HG02588 (cell line): ENCODE data around the gene INSYN2B.
A peak's percentile ranks its signal among the peaks of the same experiment; 100 is the strongest.

Experiments
- ATAC-seq: cut with Tn5 transposase; IDR thresholded peaks from one replicate; pipeline ENCODE4 v1.9.1; 2021; ENCODE audit warnings: mild to moderate bottlenecking, moderate library complexity; ENCODE audit not compliant: unreplicated experiment

The INSYN2B gene

GRCh38 chr5:169980418-169981053 is at the start of gene INSYN2B:
Gene INSYN2B (minus strand): TSS chr5:169980495. CDS start chr5:169883898, 96,597 bp downstream.
- ATAC-seq: peak; percentile 48

- ATAC-seq: no peak
These were observed 47.8 kb upstream of the INSYN2B start for GRCh38 chr5:170028124-170028523.

- ATAC-seq: no peak
These were observed 45.6 kb upstream of the INSYN2B start for GRCh38 chr5:170025853-170026252.

GRCh38 chr5:170021506-170021905 is 41.2 kb upstream of the INSYN2B start:
- no peak for ATAC-seq

DNA sequence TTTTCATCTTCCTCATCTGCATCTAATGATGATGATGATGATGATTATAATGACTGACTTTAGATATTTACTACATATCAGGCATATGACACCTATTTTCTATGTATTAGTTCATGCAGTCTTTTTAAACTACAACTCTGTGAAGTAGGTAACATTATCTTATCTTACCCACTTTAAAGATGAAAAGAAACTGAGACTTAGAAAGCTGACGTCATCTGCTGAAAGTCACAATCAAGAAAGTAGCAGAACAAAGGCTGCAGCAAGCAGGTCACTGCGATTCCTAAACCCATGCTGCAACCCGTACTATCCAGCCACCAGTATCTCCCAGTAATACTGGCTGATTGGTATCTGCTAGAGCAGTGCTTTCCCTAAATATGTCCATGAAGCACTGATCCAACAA is 40.1 kb upstream of the INSYN2B start:
- no peak for ATAC-seq

DNA sequence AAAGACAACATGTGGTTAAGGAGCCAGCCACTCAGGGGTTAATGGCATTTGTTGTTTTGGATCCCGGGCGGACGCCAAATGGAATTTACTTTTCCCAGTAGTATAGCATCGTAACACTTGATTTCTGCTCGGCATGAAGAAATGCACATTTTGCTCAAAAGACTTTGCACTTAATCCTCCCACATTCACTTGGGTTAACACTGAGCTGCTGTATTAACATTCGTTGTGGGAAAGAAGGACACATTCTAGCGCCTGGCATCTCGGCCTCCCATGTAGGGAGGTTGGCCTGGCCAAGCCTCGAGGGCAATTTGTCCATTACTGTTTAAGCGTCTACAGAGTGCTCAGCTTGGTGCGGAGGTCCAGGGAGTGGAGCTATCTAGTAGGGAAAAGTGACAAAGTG is 32.3 kb upstream of the INSYN2B start:
- ATAC-seq: no peak

DNA sequence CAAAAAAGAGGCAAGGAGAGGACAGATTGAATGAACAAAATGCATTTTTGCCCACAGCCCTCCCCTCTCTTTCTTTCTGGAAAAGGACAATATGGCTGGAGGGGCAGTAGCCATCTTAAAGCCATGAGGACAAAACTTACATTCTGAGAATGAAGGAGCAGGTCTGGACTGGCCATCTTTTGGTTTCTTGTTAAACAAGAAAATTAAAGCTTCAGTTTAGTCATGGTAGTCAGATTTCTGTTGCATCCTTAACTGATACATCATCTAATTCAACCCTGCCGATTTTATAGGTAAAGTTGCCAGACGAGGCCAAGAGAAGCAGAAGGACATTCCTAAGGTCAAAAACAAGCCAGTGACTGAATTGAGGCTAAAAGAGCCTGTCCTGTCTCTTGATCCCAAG is 31.5 kb upstream of the INSYN2B start:
- ATAC-seq: no peak

DNA sequence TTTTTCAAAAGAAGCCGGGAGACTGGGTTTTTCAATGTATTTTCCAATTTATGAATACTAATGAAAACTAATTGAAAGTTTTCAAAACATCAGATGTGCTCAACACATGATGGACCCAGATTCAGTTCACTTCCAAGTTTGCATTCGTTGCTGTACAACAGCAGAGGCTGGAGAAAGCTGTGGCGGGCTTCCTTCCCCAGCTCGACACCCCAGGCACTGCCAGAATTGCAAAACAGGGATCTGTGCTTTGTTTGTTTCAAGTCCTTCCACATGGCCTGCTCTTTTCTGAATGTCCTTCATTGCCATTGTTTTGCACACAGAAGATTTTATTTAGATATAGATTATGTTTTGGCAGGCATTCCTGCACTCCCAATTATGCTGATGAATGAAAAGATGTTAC is 30.3 kb upstream of the INSYN2B start:
- no peak for ATAC-seq

GRCh38 chr5:170008376-170008775 is 28.1 kb upstream of the INSYN2B start:
- ATAC-seq: no peak

DNA sequence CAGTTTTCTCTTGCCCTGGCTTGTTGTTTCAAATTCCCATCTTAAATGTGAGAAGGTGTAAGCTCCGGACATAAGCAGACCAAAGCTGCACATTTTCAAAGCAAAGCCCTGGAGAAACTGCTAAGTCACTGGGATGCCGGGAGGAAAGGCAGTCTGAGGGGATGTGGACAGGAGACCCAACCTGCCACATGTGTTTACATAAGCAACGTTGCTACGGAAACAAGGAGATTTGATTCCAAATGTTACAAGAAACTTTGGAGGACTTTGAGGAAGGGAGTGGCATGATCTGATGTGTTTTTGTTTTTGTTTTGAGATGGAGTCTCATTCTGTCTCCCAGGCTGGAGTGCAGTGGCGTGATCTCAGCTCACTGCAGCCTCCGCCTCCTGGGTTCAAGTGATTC is 25.7 kb upstream of the INSYN2B start:
- no peak for ATAC-seq

DNA sequence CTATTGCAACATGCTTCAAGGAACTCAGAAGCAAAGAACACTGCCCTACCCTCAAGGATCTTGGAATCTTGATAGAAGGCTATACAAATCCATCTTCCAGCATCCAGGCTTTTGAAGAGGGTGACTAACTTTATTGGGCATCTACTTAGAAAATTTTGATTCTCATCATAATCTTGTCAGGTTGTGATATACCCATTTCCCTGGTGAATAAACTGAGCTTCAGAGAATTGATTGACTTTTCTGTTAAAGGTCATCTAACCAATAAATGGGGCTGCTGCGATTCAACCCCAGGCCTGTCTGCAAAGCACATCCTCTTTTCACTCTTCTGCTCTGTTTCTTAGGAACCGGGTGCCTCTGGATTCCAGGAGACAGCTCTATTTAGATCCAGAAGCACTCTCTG is 19.9 kb upstream of the INSYN2B start:
- ATAC-seq: no peak

DNA sequence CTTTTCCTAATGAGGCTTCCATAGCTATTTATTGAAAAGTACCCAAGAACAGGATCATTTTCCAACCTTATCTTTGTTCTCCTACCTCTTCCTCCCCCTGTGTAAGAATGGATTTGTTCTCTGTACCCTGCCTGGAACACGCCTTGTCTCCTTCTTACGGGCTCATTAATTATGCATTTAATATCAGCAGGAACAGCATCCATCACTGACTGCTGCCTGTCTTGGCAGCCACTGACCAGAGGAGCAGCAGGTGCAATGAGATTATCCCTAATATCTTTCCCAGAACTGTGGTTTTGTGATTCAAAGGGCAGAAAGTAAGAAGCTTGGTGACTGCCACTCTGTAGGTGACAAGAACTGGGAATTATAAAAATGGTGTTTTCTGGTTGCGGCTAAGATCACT is 19.3 kb upstream of the INSYN2B start:
- no peak for ATAC-seq

DNA sequence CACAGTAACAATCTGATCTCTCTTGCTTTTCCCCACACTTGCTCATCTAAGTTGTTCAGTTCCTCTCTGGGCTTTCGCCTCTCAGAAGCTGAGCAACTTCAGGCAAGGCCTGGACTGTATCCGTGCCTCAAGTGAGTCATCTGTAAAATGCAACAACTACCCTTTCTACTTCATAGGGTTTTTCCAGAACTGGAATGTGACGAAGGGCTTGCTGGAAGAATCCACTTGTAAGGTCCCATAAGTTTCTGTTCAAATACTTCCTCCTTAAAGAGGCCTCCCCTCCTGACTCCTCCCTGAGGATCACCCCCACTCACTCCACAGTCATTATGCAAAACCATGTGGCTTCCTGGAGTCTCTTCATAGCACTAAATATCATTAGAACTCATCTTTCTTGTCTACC is 17.5 kb upstream of the INSYN2B start:
- ATAC-seq: peak; percentile 83

GRCh38 chr5:169993485-169993790 is 13.1 kb upstream of the INSYN2B start:
- no peak for ATAC-seq

- no peak for ATAC-seq
These were observed 12.6 kb upstream of the INSYN2B start for GRCh38 chr5:169992789-169993484.

DNA sequence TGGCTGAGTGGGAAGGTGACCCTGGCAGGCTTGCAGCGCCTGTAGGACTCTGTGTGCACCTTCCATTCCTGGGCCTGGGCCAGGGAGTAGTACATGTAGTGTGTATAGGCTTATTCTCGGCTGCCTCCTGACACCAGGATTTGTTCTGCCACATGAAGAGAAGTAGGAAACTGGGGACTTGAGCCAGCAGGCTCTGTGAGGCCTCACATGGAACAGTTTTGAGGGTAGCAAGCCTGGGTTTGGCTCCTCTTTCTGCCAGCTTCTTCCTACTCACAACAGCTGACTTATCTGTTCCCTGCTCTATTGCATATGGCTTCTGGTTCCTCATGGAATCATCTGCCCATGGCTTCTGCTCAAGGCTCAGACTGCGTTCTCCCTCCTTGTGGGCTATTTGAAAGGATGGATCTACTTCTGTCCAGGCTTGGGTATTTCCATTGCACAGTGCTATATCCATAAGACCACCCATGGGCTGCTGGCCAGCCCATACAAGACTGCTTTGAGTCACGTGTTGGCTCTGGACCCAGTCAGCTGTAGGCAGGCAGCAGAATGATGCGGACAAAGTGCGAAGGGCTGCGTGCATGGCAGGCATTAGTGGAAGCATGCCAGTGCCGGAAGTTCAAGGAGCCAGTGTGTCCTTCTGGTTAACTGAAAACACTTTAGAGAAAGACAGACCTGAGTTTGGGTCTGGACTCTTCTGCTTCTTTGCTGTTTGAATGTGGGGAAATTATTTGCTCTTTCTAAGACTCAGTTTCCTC is 11.0 kb upstream of the INSYN2B start:
- ATAC-seq: no peak

- no peak for ATAC-seq
These were observed 9.1 kb upstream of the INSYN2B start for GRCh38 chr5:169989365-169989764.

DNA sequence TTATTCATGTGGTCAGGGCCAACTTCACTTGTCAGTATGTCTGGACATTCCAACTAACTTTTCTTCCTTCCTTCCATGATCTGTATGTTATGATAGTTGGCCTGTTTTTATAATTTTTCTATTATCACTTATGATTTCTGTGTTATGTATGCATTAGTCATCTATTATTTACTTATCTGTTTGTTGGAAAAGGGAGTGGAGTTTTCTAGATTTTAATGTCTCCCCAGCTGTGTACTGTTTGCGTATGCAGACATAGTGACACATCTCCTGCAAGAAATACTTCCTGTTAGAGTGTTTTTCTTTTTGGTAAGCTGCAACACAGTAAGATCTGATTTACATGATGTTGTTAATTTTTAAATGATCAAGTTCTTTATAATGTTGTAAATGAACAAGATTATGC is 8.7 kb upstream of the INSYN2B start:
- no peak for ATAC-seq

DNA sequence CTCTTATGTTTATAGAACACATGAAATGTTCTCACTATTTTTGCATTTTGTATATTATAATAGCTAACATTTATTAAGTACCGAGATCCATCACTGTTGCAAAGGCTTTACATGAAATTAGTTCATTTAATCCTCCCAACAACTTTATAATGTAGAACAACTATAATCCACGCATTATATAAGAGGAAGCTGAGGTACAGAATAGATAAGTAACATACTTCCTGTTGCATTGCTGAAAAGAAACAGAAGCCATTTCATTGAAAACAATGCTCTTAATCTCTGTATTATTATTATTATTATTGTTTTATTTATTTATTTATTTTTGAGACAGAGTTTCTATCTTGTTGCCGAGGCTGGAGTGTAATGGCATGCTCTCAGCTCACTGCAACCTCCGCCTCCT is 7.9 kb upstream of the INSYN2B start:
- no peak for ATAC-seq

GRCh38 chr5:169979871-169980270 is 424 bp downstream of the INSYN2B start:
- no peak for ATAC-seq

DNA sequence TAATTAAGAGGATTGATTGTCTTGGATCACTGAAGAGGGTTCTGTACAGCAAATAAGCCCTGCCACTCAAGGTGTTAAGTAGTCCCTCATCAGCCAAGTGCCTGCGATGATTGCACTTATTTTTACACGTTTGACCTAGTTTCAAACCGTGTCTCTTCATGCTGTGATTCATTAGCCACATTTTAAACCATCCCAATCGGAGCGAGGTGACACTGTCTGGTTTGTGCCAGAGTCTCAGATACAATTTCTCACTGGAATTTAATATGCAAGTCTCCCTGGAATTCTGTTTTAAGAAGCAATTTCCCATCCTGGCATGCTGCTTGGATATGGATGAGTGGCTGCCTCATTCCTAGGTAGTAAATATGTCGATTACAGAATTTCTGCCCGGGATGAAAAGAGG is 1.6 kb downstream of the INSYN2B start:
- no peak for ATAC-seq

- ATAC-seq: no peak
These were observed 6.0 kb downstream of the INSYN2B start for GRCh38 chr5:169974121-169974770.
